ENCODE data around the gene EIF4EBP2. TPM values are rescaled to one million over a fixed set of nuclear protein-coding genes. Genes with fewer than 3 reads are reported as not detected.

Gene EIF4EBP2
- total and polyA plus RNA-seq, 2 donors (not counting 3 experiments of a cell fraction or from before 2014, with no cell fraction given), result 18.2 to 47.0 TPM

- no peak for DNase-seq (ENCODE audit: low read depth, low spot score)
- FAIRE-seq, result peak; percentile 56
- TF ChIP-seq POLR2AphosphoS5 (IDR thresholded peaks at IDR 0.05; ENCODE audit: insufficient read depth, low read depth, low read length) (no peak), GATA2 (IDR thresholded peaks at IDR 0.05; ENCODE audit: insufficient read depth, insufficient read length, low read depth, low read length) (no peak), CTCF (IDR thresholded peaks at IDR 0.05; ENCODE audit: extremely low read depth in 1 of 2, insufficient read depth in 1 of 2, low read depth in 1 of 2, low read length in 2 of 2) (no peak), EZH2 (IDR thresholded peaks at IDR 0.05; ENCODE audit: borderline replicate concordance, low read depth, low read length, severe bottlenecking) (no peak), MAX (IDR thresholded peaks at IDR 0.05; ENCODE audit: insufficient read depth, insufficient read length) (no peak), FOS (IDR thresholded peaks at IDR 0.05; ENCODE audit: borderline replicate concordance, insufficient read depth, low read length) (no peak), POLR2A (IDR thresholded peaks at IDR 0.05; ENCODE audit: low read depth, low read length) (no peak), JUN (IDR thresholded peaks at IDR 0.05; ENCODE audit: borderline replicate concordance, insufficient read depth, insufficient read length, low read depth) (no peak), MYC (IDR thresholded peaks at IDR 0.05; ENCODE audit: low read depth, low read length) (no peak)
- Histone ChIP-seq H3K27ac (ENCODE audit: insufficient read depth, low read depth, low read length) (no peak overlapping the region), H3K27me3 (ENCODE audit: control insufficient read depth in 2 of 2, insufficient read depth in 2 of 2, low read length in 2 of 2) (peaks cover 0 to 2% of the 10 kb centered on the region in 2 experiments), H3K4me2 (ENCODE audit: insufficient read depth, low read length) (no peak overlapping the region), H3K9me1 (replicated peaks; ENCODE audit: control insufficient read depth, extremely low read depth, insufficient read depth, low read length) (no peaks in the 10 kb centered on the region), H4K20me1 (replicated peaks; ENCODE audit: control insufficient read depth, extremely low read depth, insufficient read depth, low read length) (no peaks in the 10 kb centered on the region), H3K9ac (replicated peaks; ENCODE audit: extremely low read depth, insufficient read depth, low read length) (no peak overlapping the region), H3K9me3 (replicated peaks; ENCODE audit: control insufficient read depth, insufficient read depth, low read length) (no peaks in the 10 kb centered on the region), H3K4me1 (ENCODE audit: control insufficient read depth, extremely low read depth, insufficient read depth, low read length) (no peaks in the 10 kb centered on the region), H3K36me3 (ENCODE audit: control insufficient read depth in 2 of 2, extremely low read depth in 1 of 2, insufficient read depth in 2 of 2, low read length in 2 of 2) (no peaks in the 10 kb centered on the region), H2AFZ (ENCODE audit: low read depth, low read length) (no peak overlapping the region), H3K79me2 (ENCODE audit: control insufficient read depth, insufficient read depth, low read length) (no peaks in the 10 kb centered on the region), H3K4me3 (replicated peaks in 1 of 3; ENCODE audit: insufficient read depth in 1 of 3, low read depth in 1 of 3, low read length in 3 of 3) (no peak overlapping the region)
- ChIA-PET CTCF (interaction anchor here (1.1 to 7.7 kb wide), 11 partner anchors 12 to 822 kb away, joined by 3 to 196 read pairs (median 11); no protein-coding TSS in a partner anchor), POLR2A (no interaction called here)
- dilution Hi-C loops (cut with MboI; ENCODE audit: extremely low pct_ligation_motif_present, low sequenced_read_pairs), result no loop called here
- no TSS peak for BruUV-seq (replicated peaks)
- intact Hi-C loops (cut with micrococcal nuclease), result loop anchor here (10.0 kb wide), 1 partner anchor 422 kb away; the partner anchor contains the start of gene PCBD1
Observed at GRCh38 chr10:70462349-70462984, 58.5 kb downstream of the EIF4EBP2 start.

All from endothelial cell of umbilical vein (primary cell).